AG10803 (cell line): ENCODE data around the gene ABL1.

ENCODE experiments used
- DNase-seq: peaks from one replicate; pipeline ENCODE4 v3.0.0; 2010; ENCODE audit warnings: low read depth
- H3K4me3 ChIP-seq: 2 replicates; pipeline ENCODE4 v1.5.1; 2011; ENCODE audit warnings: mild to moderate bottlenecking, low read length, control low read depth
- TF ChIP-seq, protein P1 (sequence below): conservative IDR thresholded peaks from 2 replicates; pipeline ENCODE4 v1.5.1; 2011; ENCODE audit warnings: mild to moderate bottlenecking, low read length, control low read depth, inconsistent platforms

Gene ABL1

DNA sequence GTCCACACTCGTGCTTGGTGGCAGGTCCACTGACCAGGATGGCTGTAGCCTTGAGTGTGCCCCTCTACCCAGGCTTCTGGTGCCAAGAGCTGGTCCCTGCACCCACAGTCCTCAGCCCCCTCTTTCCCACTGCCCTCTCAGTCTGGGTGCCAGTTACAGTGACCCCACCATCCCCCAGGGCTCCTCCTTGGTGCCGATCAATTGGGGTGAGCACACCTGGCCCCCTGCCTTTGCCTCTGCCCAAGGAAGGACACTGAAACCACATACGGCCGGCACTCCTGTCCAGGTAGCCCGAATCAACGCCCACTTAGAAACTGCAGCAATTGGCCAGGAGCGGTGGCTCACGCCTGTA, 80.0 kb downstream of the ABL1 start:
- H3K4me3 ChIP-seq, result no peak overlapping the region
- TF ChIP-seq, protein P1, sequence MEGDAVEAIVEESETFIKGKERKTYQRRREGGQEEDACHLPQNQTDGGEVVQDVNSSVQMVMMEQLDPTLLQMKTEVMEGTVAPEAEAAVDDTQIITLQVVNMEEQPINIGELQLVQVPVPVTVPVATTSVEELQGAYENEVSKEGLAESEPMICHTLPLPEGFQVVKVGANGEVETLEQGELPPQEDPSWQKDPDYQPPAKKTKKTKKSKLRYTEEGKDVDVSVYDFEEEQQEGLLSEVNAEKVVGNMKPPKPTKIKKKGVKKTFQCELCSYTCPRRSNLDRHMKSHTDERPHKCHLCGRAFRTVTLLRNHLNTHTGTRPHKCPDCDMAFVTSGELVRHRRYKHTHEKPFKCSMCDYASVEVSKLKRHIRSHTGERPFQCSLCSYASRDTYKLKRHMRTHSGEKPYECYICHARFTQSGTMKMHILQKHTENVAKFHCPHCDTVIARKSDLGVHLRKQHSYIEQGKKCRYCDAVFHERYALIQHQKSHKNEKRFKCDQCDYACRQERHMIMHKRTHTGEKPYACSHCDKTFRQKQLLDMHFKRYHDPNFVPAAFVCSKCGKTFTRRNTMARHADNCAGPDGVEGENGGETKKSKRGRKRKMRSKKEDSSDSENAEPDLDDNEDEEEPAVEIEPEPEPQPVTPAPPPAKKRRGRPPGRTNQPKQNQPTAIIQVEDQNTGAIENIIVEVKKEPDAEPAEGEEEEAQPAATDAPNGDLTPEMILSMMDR, result no peak
- no peak for DNase-seq

DNA sequence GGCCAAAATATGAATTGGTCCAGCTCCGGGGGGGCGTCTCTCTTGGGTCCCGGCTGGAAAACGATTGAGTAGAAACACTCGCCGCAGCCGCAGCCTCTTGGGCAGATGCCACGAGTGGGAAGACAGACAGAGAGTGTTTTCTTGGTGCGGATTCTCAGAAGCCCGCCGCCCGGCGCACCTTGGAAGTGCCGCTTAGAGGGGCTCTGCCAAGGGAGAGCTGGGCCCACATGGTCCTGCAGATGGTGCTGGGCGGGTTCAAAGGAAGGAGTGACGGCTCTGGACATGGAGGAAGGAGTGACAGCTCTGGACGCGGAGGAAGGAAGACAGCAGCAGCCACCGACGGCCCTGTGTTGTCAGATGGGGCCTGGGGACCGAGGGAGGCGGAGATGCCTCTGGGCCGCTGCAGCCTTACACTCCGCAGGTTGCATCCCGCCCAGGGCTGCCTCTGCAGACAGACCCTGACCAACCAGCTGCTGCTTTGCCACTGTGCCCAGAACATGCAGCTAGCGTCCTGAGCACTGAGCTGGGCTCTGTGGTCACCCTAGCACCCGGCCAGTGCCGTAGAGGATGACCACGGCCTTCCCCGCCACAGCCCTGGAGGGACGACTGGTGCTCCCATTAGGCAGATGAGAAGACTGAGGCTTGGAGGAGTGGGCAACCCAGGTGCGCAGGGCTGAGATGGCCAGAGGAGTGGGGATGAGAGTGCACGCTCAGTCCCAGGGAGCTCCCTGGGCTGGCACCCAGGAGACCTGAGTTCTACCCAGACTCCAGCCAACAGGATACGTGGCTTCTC, 82.3 kb downstream of the ABL1 start:
- TF ChIP-seq, protein P1, result no peak
- no peak overlapping the region for H3K4me3 ChIP-seq
- no peak for DNase-seq

DNA sequence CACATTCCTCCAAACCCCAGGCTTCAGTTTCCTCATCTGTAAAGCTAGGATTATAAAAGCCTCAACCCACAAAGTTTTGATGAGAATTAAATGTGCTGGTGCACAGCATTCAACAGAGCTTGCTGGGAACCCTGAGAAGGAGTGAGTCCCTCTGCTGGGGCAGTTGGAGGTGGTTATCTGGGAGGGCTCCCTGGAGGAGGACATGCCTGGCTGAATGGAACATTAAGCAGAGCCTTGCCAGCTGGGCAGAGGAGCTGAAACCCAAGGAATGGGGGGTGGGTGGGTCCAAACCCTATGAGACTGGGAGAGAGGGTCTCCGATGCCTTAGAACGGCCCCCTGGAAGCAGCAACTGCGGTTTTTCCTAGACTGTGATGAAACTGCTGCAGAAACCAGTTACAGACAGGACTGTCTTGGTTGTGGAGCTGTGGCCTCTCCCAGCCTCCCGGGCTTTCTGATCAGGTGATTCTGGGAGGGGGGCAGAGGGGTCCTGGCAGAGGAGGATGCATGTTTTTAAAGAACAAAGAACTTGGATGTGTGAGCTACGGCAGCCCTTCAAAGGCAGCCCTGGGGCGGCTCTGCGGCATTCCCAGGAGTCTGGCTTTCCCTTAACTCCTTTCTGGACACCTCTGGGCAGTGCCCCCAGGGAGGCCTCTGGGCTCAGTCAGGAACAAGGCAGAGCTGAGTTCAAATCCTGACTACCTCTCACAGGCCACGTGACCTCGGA, 83.2 kb downstream of the ABL1 start:
- TF ChIP-seq, protein P1, result no peak
- DNase-seq, result no peak
- H3K4me3 ChIP-seq, result no peak overlapping the region

DNA sequence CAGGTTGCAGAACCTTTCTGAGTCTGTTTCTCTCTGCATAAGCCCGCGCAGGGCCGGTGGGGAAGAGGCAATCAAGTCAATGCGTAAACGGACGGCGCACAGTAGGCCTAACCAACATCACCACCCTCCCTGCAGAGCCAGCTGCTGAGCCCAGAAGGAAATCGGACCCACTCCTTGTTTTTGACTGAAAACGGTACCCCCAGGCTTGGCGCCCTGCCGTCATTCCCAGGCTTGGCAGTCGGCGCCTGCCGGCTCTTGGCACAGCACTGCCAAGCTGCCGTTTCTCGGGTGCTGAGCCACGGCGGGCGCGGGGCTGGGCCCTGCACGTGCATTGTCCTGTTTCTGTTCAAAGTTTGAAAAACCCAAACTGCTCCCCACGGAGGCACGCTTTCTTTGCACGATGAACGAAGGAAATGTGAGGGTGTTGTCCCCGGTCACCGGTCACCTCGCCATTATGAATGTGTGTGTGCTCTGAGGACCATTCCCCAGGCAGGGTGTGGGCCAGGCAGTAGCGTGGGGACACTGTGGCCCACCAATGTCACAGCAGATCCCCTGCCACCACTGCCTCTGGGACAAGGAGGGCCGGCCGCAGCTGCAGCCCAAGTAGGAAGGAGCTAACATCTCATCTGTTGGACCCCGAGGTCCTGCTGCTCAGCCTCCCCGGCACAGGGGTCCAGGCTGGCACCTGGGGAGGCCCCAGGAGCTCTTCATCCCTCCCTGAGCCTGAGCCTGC, 83.9 kb downstream of the ABL1 start:
- DNase-seq, result no peak
- TF ChIP-seq, protein P1, result no peak
- no peak overlapping the region for H3K4me3 ChIP-seq

DNA sequence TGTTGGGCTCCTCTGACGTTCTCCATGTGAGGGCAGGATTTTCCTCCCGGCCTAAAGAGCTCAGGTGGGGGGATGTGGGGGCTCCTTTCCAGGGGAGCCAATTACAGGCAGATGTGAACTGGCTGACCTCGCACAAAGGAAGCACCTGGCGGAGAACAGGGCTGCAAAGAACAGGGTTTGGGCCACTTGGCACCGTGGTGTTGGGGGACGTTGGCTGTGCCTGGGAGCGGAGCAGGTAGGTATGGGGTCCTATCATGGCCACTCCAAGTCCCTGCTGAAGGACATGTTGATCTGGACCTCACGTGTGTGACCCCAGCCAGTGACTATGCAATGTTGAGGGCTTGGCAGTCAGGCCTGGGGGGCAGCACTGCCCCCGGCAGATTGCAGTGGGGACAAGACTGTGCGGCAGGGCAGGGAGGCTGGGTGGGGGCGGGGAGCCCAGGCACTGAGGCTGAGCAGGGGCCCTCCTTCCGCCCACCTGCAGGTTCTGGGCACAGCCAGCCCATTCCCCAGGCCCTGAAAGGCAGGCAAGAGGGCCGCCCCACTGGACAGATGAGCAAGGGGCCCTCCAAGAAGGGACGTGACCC, 84.6 kb downstream of the ABL1 start:
- TF ChIP-seq, protein P1, result no peak

DNA sequence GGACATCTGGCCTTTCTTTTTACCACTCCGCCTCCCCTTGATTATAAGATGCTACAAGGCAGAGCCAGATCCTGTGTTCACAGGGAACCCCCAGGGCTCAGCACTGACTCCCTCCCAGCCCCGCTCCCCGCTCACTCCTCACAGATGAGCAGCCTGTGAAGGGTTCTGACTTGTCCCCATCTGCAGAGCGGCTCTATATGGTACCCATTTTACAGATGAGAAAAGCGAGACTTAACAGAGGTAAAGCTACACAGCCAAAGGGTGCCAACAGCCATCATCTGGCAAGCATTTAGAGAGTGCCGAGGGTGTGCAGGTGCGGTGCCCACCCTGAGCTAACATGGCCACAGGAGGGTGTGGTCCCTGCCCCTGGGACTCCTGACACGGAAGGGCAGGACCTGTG, 85.2 kb downstream of the ABL1 start:
- no peak overlapping the region for H3K4me3 ChIP-seq
- DNase-seq, result no peak
- TF ChIP-seq, protein P1, result no peak

More for the DNA sequence above, 84.6 kb downstream of the ABL1 start:
- DNase-seq, result no peak
- no peak overlapping the region for H3K4me3 ChIP-seq
